Esophagus squamous epithelium (tissue), 4 donors: ENCODE data around the gene PRKG1.

Experiments
- POLR2A ChIP-seq, 4 donors: fragments of 450-650 bp; IDR thresholded peaks; one replicate each; pipeline ENCODE4 v1.6.1; 2017; ENCODE audit warnings: antibody characterized with exemption in 4 of 4, mild to moderate bottlenecking in 4 of 4, moderate library complexity in 3 of 4
- TF ChIP-seq, protein P1 (sequence below), 6 experiments: fragments of 450-650 bp in 4 of 6; fragments of 200-600 bp in 2 of 6; sonication (generic) in 2 of 6; IDR thresholded peaks; one replicate each; pipeline ENCODE4 v1.5.1; 2016 to 2019; ENCODE audit warnings: antibody characterized with exemption in 6 of 6, mild to moderate bottlenecking in 4 of 6, moderate library complexity in 4 of 6

DNA sequence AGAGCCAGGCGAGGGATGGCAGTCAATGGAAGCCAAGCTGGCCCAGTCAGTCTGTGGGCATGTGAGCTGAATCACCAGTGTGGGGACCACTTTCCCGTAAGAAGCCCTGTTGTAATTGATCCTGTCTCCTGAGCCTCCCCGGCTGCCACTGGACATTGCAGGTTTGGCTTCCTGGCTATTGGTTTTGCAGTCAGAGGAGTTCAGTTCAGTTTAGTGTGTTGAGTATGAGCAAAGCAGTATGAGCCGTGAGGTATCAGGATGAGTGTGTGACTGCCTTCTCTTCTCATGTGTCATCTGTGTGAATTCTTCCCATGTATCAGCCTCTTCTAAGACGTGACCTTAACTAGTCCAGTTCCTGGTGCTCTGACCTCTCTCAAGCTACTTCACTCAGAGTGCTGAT is 227.4 kb downstream of the PRKG1 start:
- TF ChIP-seq, protein P1, sequence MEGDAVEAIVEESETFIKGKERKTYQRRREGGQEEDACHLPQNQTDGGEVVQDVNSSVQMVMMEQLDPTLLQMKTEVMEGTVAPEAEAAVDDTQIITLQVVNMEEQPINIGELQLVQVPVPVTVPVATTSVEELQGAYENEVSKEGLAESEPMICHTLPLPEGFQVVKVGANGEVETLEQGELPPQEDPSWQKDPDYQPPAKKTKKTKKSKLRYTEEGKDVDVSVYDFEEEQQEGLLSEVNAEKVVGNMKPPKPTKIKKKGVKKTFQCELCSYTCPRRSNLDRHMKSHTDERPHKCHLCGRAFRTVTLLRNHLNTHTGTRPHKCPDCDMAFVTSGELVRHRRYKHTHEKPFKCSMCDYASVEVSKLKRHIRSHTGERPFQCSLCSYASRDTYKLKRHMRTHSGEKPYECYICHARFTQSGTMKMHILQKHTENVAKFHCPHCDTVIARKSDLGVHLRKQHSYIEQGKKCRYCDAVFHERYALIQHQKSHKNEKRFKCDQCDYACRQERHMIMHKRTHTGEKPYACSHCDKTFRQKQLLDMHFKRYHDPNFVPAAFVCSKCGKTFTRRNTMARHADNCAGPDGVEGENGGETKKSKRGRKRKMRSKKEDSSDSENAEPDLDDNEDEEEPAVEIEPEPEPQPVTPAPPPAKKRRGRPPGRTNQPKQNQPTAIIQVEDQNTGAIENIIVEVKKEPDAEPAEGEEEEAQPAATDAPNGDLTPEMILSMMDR (IDR thresholded peaks at IDR 0.05): no peak
- TF ChIP-seq POLR2A (IDR thresholded peaks at IDR 0.05): no peak
